ENCODE data around the gene TERC.

Gene TERC

GRCh38 chr3:169809230-169809795 is 44.5 kb upstream of the TERC start:
- CTCF ChIA-PET: no interaction called here
- DNase-seq (ENCODE audit: low read depth, low spot score): no peak
- TF ChIP-seq CTCF (IDR thresholded peaks at IDR 0.05; ENCODE audit: insufficient read depth, low read length, missing control alignments): no peak
- POLR2A ChIA-PET: no interaction called here
- H3K4me3 ChIP-seq (ENCODE audit: low read depth, low read length): no peak overlapping the region

- ChIA-PET CTCF (interaction anchor here (1.0 kb wide), 1 partner anchor 31 kb away, joined by 3 read pairs; the partner anchor contains the start of gene MYNN), POLR2A (no interaction called here)
- no peak overlapping the region for H3K4me3 ChIP-seq (ENCODE audit: low read depth, low read length)
- TF ChIP-seq CTCF (IDR thresholded peaks at IDR 0.05; ENCODE audit: insufficient read depth, low read length, missing control alignments): no peak
- no peak for DNase-seq (ENCODE audit: low read depth, low spot score)
Observed at GRCh38 chr3:169804681-169805080, 39.8 kb upstream of the TERC start.

GRCh38 chr3:169792359-169792758 is 27.5 kb upstream of the TERC start:
- no peak for TF ChIP-seq CTCF (IDR thresholded peaks at IDR 0.05; ENCODE audit: insufficient read depth, low read length, missing control alignments)
- CTCF ChIA-PET: no interaction called here
- POLR2A ChIA-PET: no interaction called here
- H3K4me3 ChIP-seq (ENCODE audit: low read depth, low read length): no peak overlapping the region
- DNase-seq (ENCODE audit: low read depth, low spot score): no peak

GRCh38 chr3:169790687-169791429 is 26.0 kb upstream of the TERC start:
- no peak for TF ChIP-seq CTCF (IDR thresholded peaks at IDR 0.05; ENCODE audit: insufficient read depth, low read length, missing control alignments)
- DNase-seq (ENCODE audit: low read depth, low spot score): no peak
- H3K4me3 ChIP-seq (ENCODE audit: low read depth, low read length): no peak overlapping the region
- ChIA-PET CTCF (no interaction called here), POLR2A (no interaction called here)

- CTCF ChIA-PET: no interaction called here
- POLR2A ChIA-PET: no interaction called here
- no peak for DNase-seq (ENCODE audit: low read depth, low spot score)
- no peak overlapping the region for H3K4me3 ChIP-seq (ENCODE audit: low read depth, low read length)
- no peak for TF ChIP-seq CTCF (IDR thresholded peaks at IDR 0.05; ENCODE audit: insufficient read depth, low read length, missing control alignments)
Observed at GRCh38 chr3:169790219-169790618, 25.4 kb upstream of the TERC start.

GRCh38 chr3:169787791-169788190 is 22.9 kb upstream of the TERC start:
- H3K4me3 ChIP-seq (ENCODE audit: low read depth, low read length): no peak overlapping the region
- no peak for TF ChIP-seq CTCF (IDR thresholded peaks at IDR 0.05; ENCODE audit: insufficient read depth, low read length, missing control alignments)
- DNase-seq (ENCODE audit: low read depth, low spot score): no peak
- ChIA-PET CTCF (no interaction called here), POLR2A (no interaction called here)
